ENCODE data around the gene REEP3. TPM values are rescaled to one million over a fixed set of nuclear protein-coding genes. Genes with fewer than 3 reads are reported as not detected.

Gene REEP3
- total and polyA plus RNA-seq, 2 donors (not counting 1 experiment from before 2014, with no cell fraction given) = 2.2 to 8.8 TPM

DNA sequence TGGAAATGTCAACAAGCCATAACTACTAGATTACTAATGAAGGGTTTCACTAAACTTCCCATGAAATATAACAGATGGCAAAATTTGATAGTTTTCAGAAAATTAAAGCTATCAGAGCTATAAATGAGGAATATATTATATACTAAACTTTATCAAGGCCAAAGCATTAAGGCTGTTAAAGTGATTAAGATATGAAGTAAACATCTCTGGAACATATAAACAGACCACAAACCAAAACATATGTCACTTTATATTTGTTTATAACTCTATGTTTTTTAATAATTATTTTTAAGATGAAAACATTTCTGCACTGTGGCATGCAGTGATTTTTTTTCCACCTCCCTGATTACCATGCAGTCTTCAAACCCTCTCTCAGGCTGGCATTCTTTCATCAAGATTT lies 120.2 kb downstream of the REEP3 start:
- H2AFZ ChIP-seq (ENCODE audit: insufficient read depth, low read depth, low read length, poor library complexity, severe bottlenecking) = no peak overlapping the region
- Mint-ChIP-seq H3K9me3 (ENCODE audit: insufficient read depth) (no peaks in the 10 kb centered on the region), H3K4me3 (no peak overlapping the region), H3K27ac (no peak overlapping the region), H3K4me1 (peaks cover 12% of the 10 kb centered on the region), H3K27me3 (no peaks in the 10 kb centered on the region)
- no peaks in the 10 kb centered on the region for H3K4me1 ChIP-seq (ENCODE audit: control insufficient read depth in 2 of 2, insufficient read depth in 2 of 2, low read length in 2 of 2)
- H3K4me3 ChIP-seq (ENCODE audit: control extremely low read depth in 1 of 5, extremely low read depth in 1 of 5, insufficient read depth in 1 of 5, low read depth in 2 of 5, low read length in 4 of 5) = no peak overlapping the region
- H3K27me3 ChIP-seq (replicated peaks in 1 of 4; ENCODE audit: control extremely low read depth in 1 of 4, control insufficient read depth in 3 of 4, insufficient read depth in 4 of 4, low read length in 3 of 4) = no peaks in the 10 kb centered on the region
- DNase-seq (no peak), ATAC-seq (ENCODE audit: low read depth) (no peak)
- no peaks in the 10 kb centered on the region for H3K79me2 ChIP-seq (ENCODE audit: control insufficient read depth, insufficient read depth, low read length)
- H3K27ac ChIP-seq (ENCODE audit: low read length in 2 of 2) = no peak overlapping the region
- H3K9me3 ChIP-seq (ENCODE audit: control extremely low read depth in 1 of 3, control insufficient read depth in 2 of 3, insufficient read depth in 1 of 3, low read length in 2 of 3) = no peaks in the 10 kb centered on the region
- ChIA-PET CTCF (no interaction called here), POLR2A (no interaction called here)
- H3K4me2 ChIP-seq (replicated peaks; ENCODE audit: low read depth, low read length, poor library complexity, severe bottlenecking) = no peak overlapping the region
- no peak overlapping the region for H3K9ac ChIP-seq (ENCODE audit: low read length)
- H3K36me3 ChIP-seq (replicated peaks in 1 of 2; ENCODE audit: control extremely low read depth in 1 of 2, control insufficient read depth in 1 of 2, extremely low read depth in 1 of 2, insufficient read depth in 2 of 2, low read length in 1 of 2) = no peaks in the 10 kb centered on the region
- intact Hi-C loops (cut with micrococcal nuclease) = no loop called here
- H4K20me1 ChIP-seq (ENCODE audit: control insufficient read depth, insufficient read depth, low read length, poor library complexity, severe bottlenecking) = no peaks in the 10 kb centered on the region
- TF ChIP-seq, protein P1, sequence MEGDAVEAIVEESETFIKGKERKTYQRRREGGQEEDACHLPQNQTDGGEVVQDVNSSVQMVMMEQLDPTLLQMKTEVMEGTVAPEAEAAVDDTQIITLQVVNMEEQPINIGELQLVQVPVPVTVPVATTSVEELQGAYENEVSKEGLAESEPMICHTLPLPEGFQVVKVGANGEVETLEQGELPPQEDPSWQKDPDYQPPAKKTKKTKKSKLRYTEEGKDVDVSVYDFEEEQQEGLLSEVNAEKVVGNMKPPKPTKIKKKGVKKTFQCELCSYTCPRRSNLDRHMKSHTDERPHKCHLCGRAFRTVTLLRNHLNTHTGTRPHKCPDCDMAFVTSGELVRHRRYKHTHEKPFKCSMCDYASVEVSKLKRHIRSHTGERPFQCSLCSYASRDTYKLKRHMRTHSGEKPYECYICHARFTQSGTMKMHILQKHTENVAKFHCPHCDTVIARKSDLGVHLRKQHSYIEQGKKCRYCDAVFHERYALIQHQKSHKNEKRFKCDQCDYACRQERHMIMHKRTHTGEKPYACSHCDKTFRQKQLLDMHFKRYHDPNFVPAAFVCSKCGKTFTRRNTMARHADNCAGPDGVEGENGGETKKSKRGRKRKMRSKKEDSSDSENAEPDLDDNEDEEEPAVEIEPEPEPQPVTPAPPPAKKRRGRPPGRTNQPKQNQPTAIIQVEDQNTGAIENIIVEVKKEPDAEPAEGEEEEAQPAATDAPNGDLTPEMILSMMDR (IDR thresholded peaks at IDR 0.05) = no peak
- no peak for TF ChIP-seq EZH2 (IDR thresholded peaks at IDR 0.05; ENCODE audit: borderline replicate concordance, insufficient read depth, low read depth, low read length, poor library complexity, severe bottlenecking)

DNA sequence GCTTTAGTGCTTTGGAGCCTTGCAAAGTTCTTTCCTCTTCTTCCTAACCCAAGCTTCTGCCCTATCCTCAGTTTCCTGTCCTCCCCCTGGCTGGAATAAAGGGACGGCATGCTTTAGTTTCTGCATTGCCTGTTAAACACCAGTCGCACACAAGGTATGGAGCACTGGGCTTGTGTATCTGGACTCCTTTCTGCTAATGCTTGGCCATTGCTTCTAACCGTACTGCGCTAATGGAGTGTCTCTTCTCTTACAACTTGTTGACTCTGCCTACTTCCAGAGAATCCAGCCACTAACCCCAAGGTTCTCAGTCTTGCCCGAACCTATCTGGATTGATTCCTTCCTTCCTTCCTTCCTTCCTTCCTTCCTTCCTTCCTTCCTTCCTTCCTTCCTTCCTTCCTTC lies 120.6 kb downstream of the REEP3 start:
- H3K4me2 ChIP-seq (replicated peaks; ENCODE audit: low read depth, low read length, poor library complexity, severe bottlenecking) = no peak overlapping the region
- no peak for TF ChIP-seq EZH2 (IDR thresholded peaks at IDR 0.05; ENCODE audit: borderline replicate concordance, insufficient read depth, low read depth, low read length, poor library complexity, severe bottlenecking)
- TF ChIP-seq, protein P1 (IDR thresholded peaks at IDR 0.05) = no peak
- H3K4me3 Mint-ChIP-seq = no peak overlapping the region
- intact Hi-C loops (cut with micrococcal nuclease) = no loop called here
- H3K27ac ChIP-seq (ENCODE audit: low read length in 2 of 2) = no peak overlapping the region
- ATAC-seq (ENCODE audit: low read depth) (no peak), DNase-seq (no peak)
- H3K9me3 Mint-ChIP-seq (ENCODE audit: insufficient read depth) = no peaks in the 10 kb centered on the region
- no peaks in the 10 kb centered on the region for H3K27me3 Mint-ChIP-seq
- H3K4me1 Mint-ChIP-seq = peaks cover 14% of the 10 kb centered on the region
- no peaks in the 10 kb centered on the region for H3K27me3 ChIP-seq (replicated peaks in 1 of 4; ENCODE audit: control extremely low read depth in 1 of 4, control insufficient read depth in 3 of 4, insufficient read depth in 4 of 4, low read length in 3 of 4)
- no peak overlapping the region for H3K4me3 ChIP-seq (ENCODE audit: control extremely low read depth in 1 of 5, extremely low read depth in 1 of 5, insufficient read depth in 1 of 5, low read depth in 2 of 5, low read length in 4 of 5)
- POLR2A ChIA-PET = no interaction called here
- WGBS (ENCODE audit: insufficient coverage) = 96% methylated on average over 4 of the region's 5 CpGs
- H3K9ac ChIP-seq (ENCODE audit: low read length) = no peak overlapping the region
- H2AFZ ChIP-seq (ENCODE audit: insufficient read depth, low read depth, low read length, poor library complexity, severe bottlenecking) = no peak overlapping the region
- no peaks in the 10 kb centered on the region for H4K20me1 ChIP-seq (ENCODE audit: control insufficient read depth, insufficient read depth, low read length, poor library complexity, severe bottlenecking)
- no peaks in the 10 kb centered on the region for H3K4me1 ChIP-seq (ENCODE audit: control insufficient read depth in 2 of 2, insufficient read depth in 2 of 2, low read length in 2 of 2)
- H3K9me3 ChIP-seq (ENCODE audit: control extremely low read depth in 1 of 3, control insufficient read depth in 2 of 3, insufficient read depth in 1 of 3, low read length in 2 of 3) = no peaks in the 10 kb centered on the region
- H3K27ac Mint-ChIP-seq = no peak overlapping the region
- CTCF ChIA-PET = no interaction called here
- no peaks in the 10 kb centered on the region for H3K36me3 ChIP-seq (replicated peaks in 1 of 2; ENCODE audit: control extremely low read depth in 1 of 2, control insufficient read depth in 1 of 2, extremely low read depth in 1 of 2, insufficient read depth in 2 of 2, low read length in 1 of 2)
- H3K79me2 ChIP-seq (ENCODE audit: control insufficient read depth, insufficient read depth, low read length) = no peaks in the 10 kb centered on the region

Data from B cell (primary cell).